Hepatocyte (in vitro differentiated cells): ENCODE measurements around the gene TCF12.

Source experiments
- EZH2 ChIP-seq: fragments of 200-600 bp; sonication (generic); IDR thresholded peaks from 2 replicates; pipeline ENCODE4 v1.6.1; 2016; ENCODE audit warnings: antibody characterized with exemption, mild to moderate bottlenecking, borderline replicate concordance
- TF ChIP-seq, protein P1 (sequence below): fragments of 200-600 bp; sonication (generic); IDR thresholded peaks from 2 replicates; pipeline ENCODE4 v1.5.1; 2016; ENCODE audit warnings: antibody characterized with exemption, mild to moderate bottlenecking; ENCODE audit not compliant: poor library complexity

DNA sequence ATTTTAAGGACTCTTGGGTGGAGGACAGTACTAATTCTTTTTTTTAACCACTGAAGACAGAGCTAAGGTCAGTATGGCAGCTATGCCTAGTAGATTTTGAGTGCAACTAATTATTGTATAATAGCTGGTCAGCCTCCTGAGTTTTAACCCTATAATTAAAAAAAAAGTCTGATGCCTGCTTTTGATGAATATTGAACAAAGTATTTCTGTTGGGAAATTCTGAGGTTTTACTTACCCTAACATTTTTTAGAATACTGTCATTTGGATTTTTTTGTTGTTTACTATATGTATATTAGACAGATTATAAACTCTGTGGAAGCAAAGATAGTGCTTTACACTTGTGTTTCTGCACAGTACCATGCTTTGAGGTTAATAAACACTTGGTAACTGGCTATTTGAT is 20.8 kb downstream of the TCF12 start:
- TF ChIP-seq EZH2 = no peak
- TF ChIP-seq, protein P1, sequence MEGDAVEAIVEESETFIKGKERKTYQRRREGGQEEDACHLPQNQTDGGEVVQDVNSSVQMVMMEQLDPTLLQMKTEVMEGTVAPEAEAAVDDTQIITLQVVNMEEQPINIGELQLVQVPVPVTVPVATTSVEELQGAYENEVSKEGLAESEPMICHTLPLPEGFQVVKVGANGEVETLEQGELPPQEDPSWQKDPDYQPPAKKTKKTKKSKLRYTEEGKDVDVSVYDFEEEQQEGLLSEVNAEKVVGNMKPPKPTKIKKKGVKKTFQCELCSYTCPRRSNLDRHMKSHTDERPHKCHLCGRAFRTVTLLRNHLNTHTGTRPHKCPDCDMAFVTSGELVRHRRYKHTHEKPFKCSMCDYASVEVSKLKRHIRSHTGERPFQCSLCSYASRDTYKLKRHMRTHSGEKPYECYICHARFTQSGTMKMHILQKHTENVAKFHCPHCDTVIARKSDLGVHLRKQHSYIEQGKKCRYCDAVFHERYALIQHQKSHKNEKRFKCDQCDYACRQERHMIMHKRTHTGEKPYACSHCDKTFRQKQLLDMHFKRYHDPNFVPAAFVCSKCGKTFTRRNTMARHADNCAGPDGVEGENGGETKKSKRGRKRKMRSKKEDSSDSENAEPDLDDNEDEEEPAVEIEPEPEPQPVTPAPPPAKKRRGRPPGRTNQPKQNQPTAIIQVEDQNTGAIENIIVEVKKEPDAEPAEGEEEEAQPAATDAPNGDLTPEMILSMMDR = no peak
